GM10266 (cell line): ENCODE results near the gene PLCB2.

Experiments
- DNase-seq: peaks from one replicate; pipeline ENCODE4 v3.0.0; 2012; ENCODE audit errors: extremely low spot score
- CTCF ChIP-seq: IDR thresholded peaks from 2 replicates; pipeline ENCODE4 v1.5.1; 2012; ENCODE audit warnings: mild to moderate bottlenecking, low read depth; ENCODE audit not compliant: control insufficient read depth, insufficient read depth; ENCODE audit errors: missing control alignments

The PLCB2 gene

GRCh38 chr15:40300771-40301170, 7.0 kb downstream of the PLCB2 start:
- no peak for TF ChIP-seq CTCF

GRCh38 chr15:40300367-40300766, 7.4 kb downstream of the PLCB2 start:
- DNase-seq, result no peak
- no peak for TF ChIP-seq CTCF

More at GRCh38 chr15:40300771-40301170, 7.0 kb downstream of the PLCB2 start:
- DNase-seq, result no peak

GRCh38 chr15:40298216-40298935, 9.4 kb downstream of the PLCB2 start:
- no peak for TF ChIP-seq CTCF
- no peak for DNase-seq

GRCh38 chr15:40297356-40297755, 10.4 kb downstream of the PLCB2 start:
- DNase-seq, result no peak
- no peak for TF ChIP-seq CTCF

GRCh38 chr15:40296561-40297230, 11.0 kb downstream of the PLCB2 start:
- DNase-seq, result no peak
- no peak for TF ChIP-seq CTCF

- DNase-seq, result no peak
- TF ChIP-seq CTCF, result no peak
Measured at GRCh38 chr15:40295877-40296560, 11.7 kb downstream of the PLCB2 start.

GRCh38 chr15:40295297-40295696, 12.4 kb downstream of the PLCB2 start:
- no peak for TF ChIP-seq CTCF
- DNase-seq, result no peak
